K562 (cell line): Measurements from ENCODE around the gene KDM2A. TPM values are rescaled to one million over a fixed set of nuclear protein-coding genes. Genes with fewer than 3 reads are reported as not detected.

Experiments used
- ADNP ChIP-seq: fragments of 200-800 bp; sonication (Bioruptor generic); IDR thresholded peaks from 2 replicates; pipeline ENCODE4 v1.6.1; 2016; ENCODE audit warnings: missing genetic modification characterization, missing compliant biosample characterization
- CHCHD3 ChIP-seq: fragments of 250-450 bp; sonication (Bioruptor Pico); IDR thresholded peaks from 2 replicates; pipeline ENCODE4 v2.1.2; 2022; ENCODE audit warnings: mild to moderate bottlenecking
- CREM ChIP-seq: IDR thresholded peaks from 2 replicates; pipeline ENCODE4 v1.6.1; 2014; ENCODE audit warnings: antibody characterized with exemption, low read depth
- DEAF1 ChIP-seq: fragments of 450-650 bp; formaldehyde crosslinking; IDR thresholded peaks from 2 replicates; pipeline ENCODE4 v1.4.0; 2020; ENCODE audit warnings: mild to moderate bottlenecking, moderate library complexity
- EP400 ChIP-seq: fragments of 450-650 bp; IDR thresholded peaks from 2 replicates; pipeline ENCODE4 v1.6.1; 2017; ENCODE audit warnings: antibody characterized with exemption, mild to moderate bottlenecking, moderate library complexity
- FOXA3 ChIP-seq, 2 experiments: fragments of 450-650 bp in 1 of 2; sonication (generic) in 1 of 2; formaldehyde crosslinking; IDR thresholded peaks in 1 of 2; conservative IDR thresholded peaks in 1 of 2; 2 replicates each; pipeline versions ENCODE4 v1.4.0 to v1.8.0; 2020 to 2022; ENCODE audit warnings: mild to moderate bottlenecking in 2 of 2, missing genetic modification reagents in 1 of 2
- FUS ChIP-seq: fragments of 200-400 bp; formaldehyde crosslinking; optimal IDR thresholded peaks from 2 replicates; pipeline ENCODE3; 2017; ENCODE audit warnings: low read depth, low read length
- HLTF ChIP-seq: fragments of 450-650 bp; IDR thresholded peaks from 2 replicates; pipeline ENCODE4 v1.6.1; 2016
- HMG20B ChIP-seq: fragments of 250-450 bp; sonication (Bioruptor Pico); IDR thresholded peaks from 2 replicates; pipeline ENCODE4 v1.5.0; 2021; ENCODE audit warnings: mild to moderate bottlenecking
- MCM5 ChIP-seq: fragments of 450-650 bp; IDR thresholded peaks from 2 replicates; pipeline ENCODE4 v1.6.1; 2016; ENCODE audit warnings: low read depth
- POLR2B ChIP-seq: fragments of 450-650 bp; IDR thresholded peaks from 2 replicates; pipeline ENCODE4 v1.6.1; 2018; ENCODE audit warnings: low read depth; ENCODE audit not compliant: partially characterized antibody
- PRMT5 ChIP-seq: sonication (generic); formaldehyde crosslinking; IDR thresholded peaks from 2 replicates; pipeline ENCODE4 v1.5.0; 2020; ENCODE audit warnings: missing genetic modification reagents
- SAFB ChIP-seq: fragments of 200-400 bp; formaldehyde crosslinking; IDR thresholded peaks from 2 replicates; pipeline ENCODE4 v1.6.1; 2017; ENCODE audit warnings: low read depth, low read length, borderline replicate concordance
- SLC30A9 ChIP-seq: fragments of 250-450 bp; sonication (Bioruptor Pico); IDR thresholded peaks from 2 replicates; pipeline ENCODE4 v1.8.0; 2022; ENCODE audit warnings: mild to moderate bottlenecking, moderate library complexity
- ZBTB11 ChIP-seq, 3 experiments: fragments of 200-800 bp in 1 of 3; fragments of 250-450 bp in 1 of 3; fragments of 450-650 bp in 1 of 3; sonication (Bioruptor Pico) in 1 of 3; sonication (Bioruptor generic) in 1 of 3; formaldehyde crosslinking in 1 of 3; IDR thresholded peaks; 2 replicates each; pipeline versions ENCODE4 v1.6.1 to v1.8.0; 2016 to 2022; ENCODE audit warnings: mild to moderate bottlenecking in 2 of 3, missing genetic modification characterization in 2 of 3, missing compliant biosample characterization in 1 of 3, moderate library complexity in 1 of 3
- ZBTB34 ChIP-seq: fragments of 250-450 bp; sonication (Bioruptor Pico); IDR thresholded peaks from 2 replicates; pipeline ENCODE4 v1.8.0; 2021; ENCODE audit warnings: mild to moderate bottlenecking, moderate library complexity
- ZFP1 ChIP-seq: fragments of 450-650 bp; formaldehyde crosslinking; IDR thresholded peaks from 2 replicates; pipeline ENCODE4 v1.4.0; 2020; ENCODE audit warnings: mild to moderate bottlenecking, mixed read lengths
- ZNF124 ChIP-seq: sonication (generic); formaldehyde crosslinking; IDR thresholded peaks from 2 replicates; pipeline ENCODE4 v1.8.1; 2022; ENCODE audit warnings: missing genetic modification reagents
- ZNF740 ChIP-seq, 3 experiments: fragments of 200-800 bp in 1 of 3; sonication (Bioruptor generic) in 1 of 3; sonication (generic) in 1 of 3; formaldehyde crosslinking in 1 of 3; IDR thresholded peaks; 2 replicates each; pipeline versions ENCODE4 v1.6.1 to v1.8.0; 2016 to 2022; ENCODE audit warnings: mild to moderate bottlenecking in 2 of 3, missing compliant biosample characterization in 2 of 3, missing genetic modification characterization in 2 of 3, missing genetic modification reagents in 1 of 3
- ZNF79 ChIP-seq: fragments of 250-450 bp; sonication (Bioruptor Pico); IDR thresholded peaks from 2 replicates; pipeline ENCODE4 v1.4.0; 2020; ENCODE audit warnings: low read depth, mild to moderate bottlenecking, moderate library complexity
- polyA plus RNA-seq, 8 experiments: library from polyadenylated mRNA; depleted of rRNA in 4 of 8; stranded (reverse) in 5 of 8; unstranded in 3 of 8; fragments of >200 nt; fragmentation: Nextera tagmentation in 2 of 8; fragmentation: Illumina TruSeq in 1 of 8; extraction: Ambion mirVana in 2 of 8; extraction: Trizol in 1 of 8; gene quantifications; 2 replicates each; pipeline versions ENCODE4 v1.2.1 to v1.2.3, GENCODE V29; 2011 to 2014; ENCODE audit warnings: inconsistent platforms in 1 of 8, missing spikeins in 1 of 8
- total RNA-seq, 7 experiments: library from RNA; depleted of rRNA in 6 of 7; stranded (reverse); fragments of >200 nt in 6 of 7; fragmentation: Illumina TruSeq in 2 of 7; extraction: Trizol in 2 of 7; gene quantifications; 2 replicates each; pipeline versions ENCODE4 v1.2.1 to v1.2.3, GENCODE V29; 2011 to 2021; ENCODE audit warnings: low replicate concordance in 1 of 7
- TF ChIP-seq, protein P1 (sequence below): sonication (generic); formaldehyde crosslinking; IDR thresholded peaks from 2 replicates; pipeline ENCODE4 v1.9.0; 2022; ENCODE audit warnings: mild to moderate bottlenecking, missing genetic modification reagents

KDM2A gene
- total and polyA plus RNA-seq, 9 of the 15 experiments (the other 6 are each of a cell fraction or from before 2014, with no cell fraction given) = 5.0 to 39.3 (median 21.3) TPM

- TF ChIP-seq EP400 = peak; percentile 58; the same call in 1 of the 2 replicates
- TF ChIP-seq, protein P1, sequence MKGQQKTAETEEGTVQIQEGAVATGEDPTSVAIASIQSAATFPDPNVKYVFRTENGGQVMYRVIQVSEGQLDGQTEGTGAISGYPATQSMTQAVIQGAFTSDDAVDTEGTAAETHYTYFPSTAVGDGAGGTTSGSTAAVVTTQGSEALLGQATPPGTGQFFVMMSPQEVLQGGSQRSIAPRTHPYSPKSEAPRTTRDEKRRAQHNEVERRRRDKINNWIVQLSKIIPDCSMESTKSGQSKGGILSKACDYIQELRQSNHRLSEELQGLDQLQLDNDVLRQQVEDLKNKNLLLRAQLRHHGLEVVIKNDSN (CRISPR knock-in tag) = 0 out of 2 replicates have a peak, but pooled peaks have one; percentile 37
- no peak for TF ChIP-seq POLR2B
- TF ChIP-seq ZNF79 (CRISPR knock-in tag) = no peak
- TF ChIP-seq ADNP (tag) = no peak
- TF ChIP-seq ZNF124 (CRISPR knock-in tag) = no peak
- TF ChIP-seq MCM5 = no peak
- TF ChIP-seq ZBTB34 = no peak
- 0 out of 2 replicates have a peak, but pooled peaks have one; percentile 26 for TF ChIP-seq ZNF740 (CRISPR knock-in tag; IDR thresholded peaks at IDR 0.05)
- TF ChIP-seq ZNF740 (tag; IDR thresholded peaks at IDR 0.05) = peak in 1 of 2 experiments; percentile 68; a peak in 1 of 4 replicates
- no peak for TF ChIP-seq HMG20B (CRISPR knock-in tag)
- TF ChIP-seq PRMT5 (CRISPR knock-in tag) = no peak
- no peak for TF ChIP-seq HLTF
- TF ChIP-seq CREM = no peak
- TF ChIP-seq FOXA3 (CRISPR knock-in tag; conservative IDR thresholded peaks at IDR 0.05 in 1 of 2, IDR thresholded peaks at IDR 0.05 in 1 of 2) = 0 out of 4 replicates have a peak, but pooled peaks of 1 of the 2 experiments have one; percentile 51
- TF ChIP-seq ZBTB11 (CRISPR knock-in tag; IDR thresholded peaks at IDR 0.05) = no peak
- no peak for TF ChIP-seq SLC30A9
- no peak for TF ChIP-seq FUS
- TF ChIP-seq DEAF1 (CRISPR knock-in tag) = peak; percentile 50; the same call in 1 of the 2 replicates
- TF ChIP-seq CHCHD3 = no peak
- TF ChIP-seq SAFB = no peak
- TF ChIP-seq ZFP1 (CRISPR knock-in tag) = no peak
Measured at GRCh38 chr11:67276781-67277230, 157.7 kb downstream of the KDM2A start (continued).
